GM18526 (cell line): ENCODE results near the gene MRFAP1L1.

Experiments used
- POLR2A ChIP-seq: IDR thresholded peaks from 3 replicates; pipeline ENCODE4 v1.6.1; 2011; ENCODE audit not compliant: insufficient read length; ENCODE audit errors: extremely low read depth

Gene MRFAP1L1

GRCh38 chr4:6688879-6689505 is 20.7 kb downstream of the MRFAP1L1 start:
- TF ChIP-seq POLR2A: no peak

- no peak for TF ChIP-seq POLR2A
These were observed 21.5 kb downstream of the MRFAP1L1 start for GRCh38 chr4:6687947-6688878.

GRCh38 chr4:6686104-6686787 is 23.4 kb downstream of the MRFAP1L1 start:
- no peak for TF ChIP-seq POLR2A

GRCh38 chr4:6684656-6685055 is 25.0 kb downstream of the MRFAP1L1 start:
- no peak for TF ChIP-seq POLR2A

GRCh38 chr4:6682862-6683590 is 26.6 kb downstream of the MRFAP1L1 start:
- no peak for TF ChIP-seq POLR2A

GRCh38 chr4:6681191-6681590 is 28.5 kb downstream of the MRFAP1L1 start:
- TF ChIP-seq POLR2A: no peak

- TF ChIP-seq POLR2A: no peak
These were observed 29.2 kb downstream of the MRFAP1L1 start for GRCh38 chr4:6680372-6681034.

- TF ChIP-seq POLR2A: no peak
These were observed 32.7 kb downstream of the MRFAP1L1 start for GRCh38 chr4:6676722-6677558.

GRCh38 chr4:6674500-6675149 is 35.0 kb downstream of the MRFAP1L1 start:
- no peak for TF ChIP-seq POLR2A

- peak; percentile 83 for TF ChIP-seq POLR2A
These were observed 35.8 kb downstream of the MRFAP1L1 start for GRCh38 chr4:6673660-6674499.

- TF ChIP-seq POLR2A: no peak
These were observed 37.5 kb downstream of the MRFAP1L1 start for GRCh38 chr4:6672131-6672530.

GRCh38 chr4:6671648-6672047 is 38.0 kb downstream of the MRFAP1L1 start:
- no peak for TF ChIP-seq POLR2A
